ENCODE results near the gene HDAC7.

The HDAC7 gene

DNA sequence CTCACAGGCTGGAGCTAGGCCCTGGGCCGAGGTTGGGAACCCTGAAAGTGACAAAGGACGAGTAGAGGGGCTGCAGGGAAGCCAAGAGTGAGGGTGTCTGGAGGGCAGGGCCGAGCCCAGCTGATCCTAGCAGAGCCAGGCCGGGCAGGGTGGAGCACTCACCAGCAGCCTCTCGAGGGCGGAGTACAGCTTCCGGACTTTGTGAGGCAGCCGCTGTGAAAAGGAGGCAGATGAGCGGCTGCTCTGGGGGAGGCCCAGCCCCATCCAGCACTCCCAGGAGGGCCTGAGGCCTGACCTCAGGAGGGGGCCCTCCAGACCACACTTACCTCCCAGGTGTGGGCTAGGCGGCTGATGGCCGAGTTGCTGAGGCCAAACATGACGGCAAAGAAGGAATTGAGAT, 79.7 kb downstream of the HDAC7 start:
- DNase-seq (ENCODE audit: insufficient read length, low spot score), result peak; percentile 72
- TF ChIP-seq TAF1 (IDR thresholded peaks at IDR 0.05; ENCODE audit: low read depth, low read length) (no peak), POLR2AphosphoS5 (IDR thresholded peaks at IDR 0.05; ENCODE audit: low read depth, low read length) (no peak), POLR2A (IDR thresholded peaks at IDR 0.05; ENCODE audit: low read depth, low read length) (no peak), PAX5 (IDR thresholded peaks at IDR 0.05; ENCODE audit: insufficient read depth, low read length, severe bottlenecking) (no peak), SPI1 (IDR thresholded peaks at IDR 0.05; ENCODE audit: low read depth, low read length) (no peak), POU2F2 (IDR thresholded peaks at IDR 0.05; ENCODE audit: low read depth, low read length) (no peak)
- peak; percentile 84 for FAIRE-seq

DNA sequence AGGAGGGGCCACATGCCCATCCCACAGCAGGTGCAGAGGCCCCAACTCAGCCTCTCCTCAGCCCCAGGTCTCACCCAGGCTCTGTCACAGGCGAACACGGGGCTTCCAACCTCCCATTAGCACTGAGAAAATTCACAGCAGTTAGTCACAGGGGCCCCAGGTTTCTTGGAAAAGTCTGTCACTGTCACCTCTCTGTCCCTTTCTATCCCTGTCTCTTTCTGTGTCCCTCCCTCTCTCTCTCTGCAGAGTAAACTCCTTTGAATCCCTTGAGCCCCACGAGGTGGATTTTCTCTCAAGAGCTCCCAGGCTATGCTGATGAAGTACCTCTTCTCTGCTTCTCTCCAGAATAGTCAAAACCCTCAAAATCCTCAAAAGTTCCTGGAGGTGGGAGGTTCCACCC, 80.4 kb downstream of the HDAC7 start:
- TF ChIP-seq TAF1 (IDR thresholded peaks at IDR 0.05; ENCODE audit: low read depth, low read length) (no peak), POU2F2 (IDR thresholded peaks at IDR 0.05; ENCODE audit: low read depth, low read length) (no peak), SPI1 (IDR thresholded peaks at IDR 0.05; ENCODE audit: low read depth, low read length) (no peak), POLR2AphosphoS5 (IDR thresholded peaks at IDR 0.05; ENCODE audit: low read depth, low read length) (no peak), PAX5 (IDR thresholded peaks at IDR 0.05; ENCODE audit: insufficient read depth, low read length, severe bottlenecking) (no peak), POLR2A (IDR thresholded peaks at IDR 0.05; ENCODE audit: low read depth, low read length) (no peak)
- FAIRE-seq (no peak), DNase-seq (ENCODE audit: insufficient read length, low spot score) (no peak)

DNA sequence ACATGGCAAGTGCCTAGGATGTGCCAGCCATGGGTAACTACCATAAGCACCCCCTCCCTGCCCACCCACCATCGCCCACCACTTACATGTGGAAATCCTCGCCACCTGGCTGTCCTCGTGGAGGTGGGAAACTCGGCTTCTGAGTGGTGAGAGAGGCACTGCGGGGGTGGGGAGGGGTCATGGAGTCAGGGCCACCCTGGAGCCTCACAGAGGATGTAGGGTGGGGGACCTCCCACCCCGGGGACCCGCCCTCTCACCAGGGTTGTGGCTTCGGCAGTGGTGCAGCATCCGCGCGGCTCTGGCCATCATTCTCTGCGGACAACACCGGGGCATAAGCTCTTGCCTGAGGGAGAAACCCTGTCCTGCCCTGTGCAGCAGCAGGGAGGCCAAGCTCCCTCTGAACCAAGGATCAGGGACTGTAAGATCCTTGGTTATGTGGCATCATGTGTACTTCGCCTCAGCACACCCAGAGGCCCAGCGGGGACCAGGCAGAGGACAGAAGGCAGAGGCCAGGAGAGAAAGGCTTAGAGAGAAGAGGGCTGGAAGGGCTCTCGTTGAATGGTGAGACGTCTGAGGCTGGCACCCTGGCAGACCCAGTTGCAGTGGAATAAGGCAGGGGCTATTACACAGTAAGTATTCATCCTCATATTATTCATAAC, 81.6 kb downstream of the HDAC7 start:
- FAIRE-seq (no peak), DNase-seq (ENCODE audit: insufficient read length, low spot score) (no peak)
- TF ChIP-seq POLR2AphosphoS5 (IDR thresholded peaks at IDR 0.05; ENCODE audit: low read depth, low read length) (no peak), PAX5 (IDR thresholded peaks at IDR 0.05; ENCODE audit: insufficient read depth, low read length, severe bottlenecking) (no peak), POLR2A (IDR thresholded peaks at IDR 0.05; ENCODE audit: low read depth, low read length) (no peak), POU2F2 (IDR thresholded peaks at IDR 0.05; ENCODE audit: low read depth, low read length) (no peak), TAF1 (IDR thresholded peaks at IDR 0.05; ENCODE audit: low read depth, low read length) (no peak), SPI1 (IDR thresholded peaks at IDR 0.05; ENCODE audit: low read depth, low read length) (no peak)

DNA sequence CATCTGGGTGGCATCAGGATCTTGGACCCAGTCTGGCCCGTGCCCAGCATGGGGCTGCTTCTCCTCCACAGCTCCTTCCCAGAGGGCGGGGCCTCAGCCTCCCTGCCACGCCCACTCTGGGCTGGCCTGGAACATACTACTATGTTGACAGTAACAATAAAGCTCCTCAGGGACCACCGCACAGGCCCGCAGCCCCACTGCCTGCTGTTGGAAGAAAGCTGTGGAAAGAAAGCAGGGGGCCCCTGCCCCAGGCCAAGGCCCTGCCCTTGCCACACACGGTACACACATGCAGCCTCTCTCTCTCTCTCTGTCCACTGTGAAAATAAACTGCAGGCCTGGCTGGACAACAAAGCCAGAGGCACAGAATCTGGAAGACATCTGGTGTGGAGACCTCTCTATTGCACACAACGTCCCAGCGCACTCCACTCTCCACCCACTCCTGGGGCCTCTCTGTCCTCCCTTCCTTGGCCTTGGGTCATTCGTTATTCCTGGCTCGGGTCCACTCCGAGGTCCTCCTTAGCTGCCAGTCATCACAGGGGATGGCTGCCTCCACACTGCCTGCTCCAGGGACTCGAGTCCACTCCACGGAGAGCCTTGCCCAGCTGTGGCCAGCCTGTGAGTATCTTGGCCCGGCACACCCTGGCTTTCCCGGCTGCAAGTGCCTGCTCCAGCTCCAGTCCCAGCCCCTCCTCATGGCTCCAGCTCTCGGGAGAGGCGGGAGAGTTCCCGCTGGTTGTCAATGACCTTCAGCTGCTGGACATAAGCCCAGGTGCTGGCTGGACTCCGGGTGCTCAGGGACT, 82.6 kb downstream of the HDAC7 start:
- DNase-seq (ENCODE audit: insufficient read length, low spot score) (no peak), FAIRE-seq (no peak)
- TF ChIP-seq POLR2AphosphoS5 (IDR thresholded peaks at IDR 0.05; ENCODE audit: low read depth, low read length) (no peak), TAF1 (IDR thresholded peaks at IDR 0.05; ENCODE audit: low read depth, low read length) (no peak), POLR2A (IDR thresholded peaks at IDR 0.05; ENCODE audit: low read depth, low read length) (no peak)

DNA sequence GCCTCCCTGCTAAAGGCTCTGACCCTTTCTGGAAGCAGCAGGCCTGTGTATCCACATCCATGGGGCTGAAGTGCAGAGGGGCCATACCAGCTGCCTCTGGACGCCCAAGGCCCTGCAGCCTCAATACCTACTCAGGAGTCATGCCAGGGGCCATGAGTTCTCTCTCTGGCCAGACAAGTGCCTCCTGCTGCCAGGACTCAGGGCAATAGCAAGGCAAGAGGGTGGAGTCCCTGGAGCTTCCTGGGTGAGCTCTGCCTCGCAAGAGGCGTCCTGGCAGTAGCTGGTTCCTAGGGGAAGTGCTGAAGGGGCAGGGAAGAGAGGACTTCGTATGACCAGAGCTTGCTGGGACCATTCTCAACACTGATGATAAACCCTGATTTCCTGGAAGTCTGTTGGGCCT, 83.5 kb downstream of the HDAC7 start:
- DNase-seq (ENCODE audit: insufficient read length, low spot score) (no peak), FAIRE-seq (no peak)
- no peak for TF ChIP-seq POU2F2 (IDR thresholded peaks at IDR 0.05; ENCODE audit: low read depth, low read length)
- TF ChIP-seq POLR2AphosphoS5 (IDR thresholded peaks at IDR 0.05; ENCODE audit: low read depth, low read length), result no peak
- no peak for TF ChIP-seq POLR2A (IDR thresholded peaks at IDR 0.05; ENCODE audit: low read depth, low read length)
- TF ChIP-seq SPI1 (IDR thresholded peaks at IDR 0.05; ENCODE audit: low read depth, low read length), result no peak
- TF ChIP-seq TAF1 (IDR thresholded peaks at IDR 0.05; ENCODE audit: low read depth, low read length), result no peak
- TF ChIP-seq PAX5 (IDR thresholded peaks at IDR 0.05; ENCODE audit: insufficient read depth, low read length, severe bottlenecking), result no peak

DNA sequence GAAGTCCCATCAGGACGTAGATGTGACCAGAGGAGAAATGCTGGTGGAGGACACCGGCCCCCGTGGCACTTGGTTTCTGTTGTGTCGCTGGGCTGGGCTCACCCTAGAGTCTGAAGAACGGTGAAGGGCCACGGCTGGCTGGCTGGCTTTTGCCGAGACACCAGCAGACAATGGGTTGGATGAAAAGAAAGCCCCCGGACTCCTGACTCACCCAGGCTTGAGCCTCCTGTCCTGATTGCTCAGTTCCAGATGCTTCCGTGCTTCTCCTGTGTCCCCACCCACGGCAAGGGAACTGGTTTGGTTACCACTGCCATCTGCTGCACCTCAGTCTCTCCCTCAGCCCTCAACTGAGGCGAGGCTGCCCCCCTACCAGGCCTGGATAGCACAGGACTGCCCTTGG, 84.1 kb downstream of the HDAC7 start:
- TF ChIP-seq POLR2A (IDR thresholded peaks at IDR 0.05; ENCODE audit: low read depth, low read length) (no peak), SPI1 (IDR thresholded peaks at IDR 0.05; ENCODE audit: low read depth, low read length) (no peak), PAX5 (IDR thresholded peaks at IDR 0.05; ENCODE audit: insufficient read depth, low read length, severe bottlenecking) (no peak), POLR2AphosphoS5 (IDR thresholded peaks at IDR 0.05; ENCODE audit: low read depth, low read length) (no peak), POU2F2 (IDR thresholded peaks at IDR 0.05; ENCODE audit: low read depth, low read length) (no peak), TAF1 (IDR thresholded peaks at IDR 0.05; ENCODE audit: low read depth, low read length) (no peak)
- no peak for FAIRE-seq

DNA sequence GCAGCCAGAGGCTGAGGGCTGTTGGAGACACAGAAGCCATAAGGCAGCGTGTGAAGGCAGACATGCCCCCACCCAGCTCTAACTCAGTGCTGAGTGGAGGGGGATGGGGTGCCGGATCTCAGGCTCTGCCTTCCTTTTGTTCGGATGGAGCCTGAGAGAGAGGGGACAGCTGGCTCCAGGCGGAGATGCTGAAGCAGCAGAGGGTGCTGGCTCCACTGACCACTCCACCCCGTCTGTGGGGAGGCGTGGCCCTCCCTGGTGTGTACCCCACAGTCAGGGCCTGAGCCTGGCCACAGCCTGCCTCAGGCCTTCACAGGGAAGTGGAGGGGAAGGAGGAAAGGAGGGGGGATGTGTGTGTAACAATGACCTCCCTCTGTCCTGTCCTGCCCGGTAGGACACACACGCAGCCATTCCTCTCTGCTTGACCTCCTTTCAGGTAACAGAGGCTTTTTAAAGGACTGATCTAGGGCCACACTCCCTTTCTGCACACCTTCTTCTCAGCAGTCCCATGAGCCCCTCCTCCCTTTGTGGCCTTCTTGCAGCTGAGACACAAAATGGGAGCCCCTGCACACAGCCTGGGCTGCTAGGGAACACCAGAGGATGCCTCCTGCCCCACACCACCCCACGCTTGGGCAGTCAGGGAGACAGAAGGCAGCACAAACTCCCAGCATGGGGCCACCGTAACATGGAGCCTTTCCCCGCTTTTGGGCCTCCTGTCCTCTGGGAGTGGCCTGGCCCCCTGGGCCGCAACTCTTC, 84.8 kb downstream of the HDAC7 start:
- TF ChIP-seq POLR2A (IDR thresholded peaks at IDR 0.05; ENCODE audit: low read depth, low read length), result no peak
- TF ChIP-seq TAF1 (IDR thresholded peaks at IDR 0.05; ENCODE audit: low read depth, low read length), result no peak
- TF ChIP-seq POU2F2 (IDR thresholded peaks at IDR 0.05; ENCODE audit: low read depth, low read length), result no peak
- no peak for TF ChIP-seq SPI1 (IDR thresholded peaks at IDR 0.05; ENCODE audit: low read depth, low read length)
- TF ChIP-seq POLR2AphosphoS5 (IDR thresholded peaks at IDR 0.05; ENCODE audit: low read depth, low read length), result no peak
- no peak for TF ChIP-seq PAX5 (IDR thresholded peaks at IDR 0.05; ENCODE audit: insufficient read depth, low read length, severe bottlenecking)
- FAIRE-seq (no peak), DNase-seq (ENCODE audit: insufficient read length, low spot score) (no peak)

More for the DNA sequence above, 84.1 kb downstream of the HDAC7 start:
- DNase-seq (ENCODE audit: insufficient read length, low spot score), result no peak

DNA sequence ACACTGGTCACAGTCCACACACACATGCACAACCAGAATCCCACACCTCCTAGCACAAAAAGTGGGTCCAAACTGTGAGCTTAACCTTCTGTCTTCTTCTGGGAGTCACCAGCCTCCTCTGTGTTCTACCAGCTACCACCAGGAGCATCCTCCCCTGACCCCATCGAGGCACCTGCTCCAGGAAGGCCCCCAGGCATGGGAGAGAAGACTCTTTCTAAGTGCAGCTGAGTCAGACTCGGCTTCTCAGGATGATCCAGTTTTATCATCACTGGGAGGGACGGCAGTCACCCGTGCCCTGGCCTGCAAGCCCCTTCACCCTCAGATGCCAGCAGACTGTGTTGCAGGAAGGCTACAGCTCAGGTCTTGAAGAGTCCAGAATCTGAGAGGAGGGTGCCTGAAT, 86.6 kb downstream of the HDAC7 start:
- no peak for DNase-seq (ENCODE audit: insufficient read length, low spot score)
- FAIRE-seq, result no peak
- no peak for TF ChIP-seq POLR2AphosphoS5 (IDR thresholded peaks at IDR 0.05; ENCODE audit: low read depth, low read length)
- no peak for TF ChIP-seq TAF1 (IDR thresholded peaks at IDR 0.05; ENCODE audit: low read depth, low read length)
- TF ChIP-seq POU2F2 (IDR thresholded peaks at IDR 0.05; ENCODE audit: low read depth, low read length), result no peak
